CD4-positive, alpha-beta T cell (primary cell): ENCODE data around the gene PKHD1. TPM values are rescaled to one million over a fixed set of nuclear protein-coding genes. Genes with fewer than 3 reads are reported as not detected.

Experiments
- ATAC-seq: fragments of 200-7000 bp; cut with Tn5 transposase; one replicate; pipeline ENCODE4 v1.10.0; 2022; ENCODE audit warnings: mild to moderate bottlenecking; ENCODE audit not compliant: poor library complexity
- CTCF ChIA-PET: fragments of 350-600 bp; sonication (Branson Sonifier 250); formaldehyde crosslinking; loops from one replicate; lab custom pipeline; 2021; ENCODE audit warnings: antibody characterized with exemption, inconsistent platforms; lab: Charles Lee
- POLR2A ChIA-PET: fragments of 350-600 bp; sonication (Branson Sonifier 250); formaldehyde crosslinking; loops from one replicate; lab custom pipeline; 2021; ENCODE audit warnings: antibody characterized with exemption, inconsistent platforms; lab: Charles Lee
- DNase-seq, 14 experiments: peaks; one replicate each; pipeline ENCODE4 v3.0.0-alpha.2; 2013 to 2020; ENCODE audit warnings: mixed read lengths in 2 of 14
- H3K27ac ChIP-seq, 2 donors: one replicate each; pipeline versions ENCODE4 v1.5.1 to v1.7.0; 2013; ENCODE audit warnings: low read length in 2 of 2, low read depth in 1 of 2, mild to moderate bottlenecking in 1 of 2
- H3K27me3 ChIP-seq, 2 experiments: 1 replicate in 1 of 2; 2 replicates in 1 of 2; pipeline versions ENCODE4 v1.6.1 to v1.7.0; 2013; ENCODE audit warnings: low read length in 2 of 2, control low read depth in 1 of 2, mild to moderate bottlenecking in 1 of 2, moderate library complexity in 1 of 2; ENCODE audit not compliant: insufficient read depth in 2 of 2, control insufficient read depth in 1 of 2
- H3K36me3 ChIP-seq: one replicate; pipeline ENCODE4 v1.6.1; 2013; ENCODE audit warnings: low read length, control low read depth; ENCODE audit not compliant: insufficient read depth
- H3K4me1 ChIP-seq: one replicate; pipeline ENCODE4 v1.6.1; 2013; ENCODE audit warnings: low read length, control low read depth; ENCODE audit not compliant: insufficient read depth
- H3K4me3 ChIP-seq: one replicate; pipeline ENCODE4 v1.5.1; 2013; ENCODE audit warnings: mild to moderate bottlenecking, low read length, moderate library complexity
- H3K9me3 ChIP-seq, 2 experiments: 1 replicate in 1 of 2; 2 replicates in 1 of 2; pipeline versions ENCODE4 v1.6.1 to v1.7.0; 2013; ENCODE audit warnings: low read length in 2 of 2, mild to moderate bottlenecking in 2 of 2, control low read depth in 1 of 2, moderate library complexity in 1 of 2; ENCODE audit not compliant: control insufficient read depth in 1 of 2, insufficient read depth in 1 of 2
- H3K27ac Mint-ChIP-seq: one replicate; pipeline ENCODE4 v1.8.0; 2020; ENCODE audit warnings: mixed read lengths
- H3K27me3 Mint-ChIP-seq: one replicate; pipeline ENCODE4 v1.8.0; 2021; ENCODE audit warnings: mixed read lengths
- H3K36me3 Mint-ChIP-seq: one replicate; pipeline ENCODE4 v1.8.0; 2021; ENCODE audit warnings: low read depth, mixed read lengths
- H3K4me1 Mint-ChIP-seq: one replicate; pipeline ENCODE4 v1.8.0; 2021; ENCODE audit warnings: low read depth, mixed read lengths
- H3K4me3 Mint-ChIP-seq: one replicate; pipeline ENCODE4 v1.8.0; 2020; ENCODE audit warnings: mild to moderate bottlenecking, mixed read lengths
- H3K9me3 Mint-ChIP-seq: one replicate; pipeline ENCODE4 v1.8.0; 2020; ENCODE audit warnings: mixed read lengths
- CTCF ChIP-seq: fragments of 200-600 bp; IDR thresholded peaks from one replicate; pipeline ENCODE4 v1.8.0; 2022; ENCODE audit warnings: antibody characterized with exemption, mild to moderate bottlenecking
- intact Hi-C, 2 experiments: fragments of 100-400 bp; cut with DNase I in 1 of 2; cut with micrococcal nuclease in 1 of 2; formaldehyde crosslinking; loops; one replicate each; pipeline versions ENCODE4 v1.15.1 to v1.9.0; 2023 to 2025; cut with DNase I, micrococcal nuclease
- total RNA-seq, 174 experiments: library from RNA in 2 of 174; stranded (reverse) in 2 of 174; gene quantifications; one replicate each; pipeline ENCODE4 v1.2.3 and lab custom pipeline; 2021 to 2026

Gene PKHD1
- total RNA-seq, 2 experiments from 2014 or later = 0.03 TPM; not detected in 1

- Mint-ChIP-seq H3K27ac (no peak overlapping the region), H3K9me3 (peaks cover 8% of the 10 kb centered on the region), H3K4me3 (no peak overlapping the region), H3K27me3 (no peaks in the 10 kb centered on the region), H3K36me3 (no peaks in the 10 kb centered on the region), H3K4me1 (no peaks in the 10 kb centered on the region)
- no peak for TF ChIP-seq CTCF
- no peaks in the 10 kb centered on the region for H3K9me3 ChIP-seq
- no peak for ATAC-seq
- ChIA-PET CTCF (interaction anchor here (1.2 kb wide), 1 partner anchor 14 kb away, joined by 3 read pairs; no protein-coding TSS in a partner anchor), POLR2A (no interaction called here)
- no peak overlapping the region for H3K27ac ChIP-seq
- H3K4me1 ChIP-seq = no peaks in the 10 kb centered on the region
- H3K4me3 ChIP-seq = no peak overlapping the region
- intact Hi-C loops = no loop called here
- H3K36me3 ChIP-seq = no peaks in the 10 kb centered on the region
- no peaks in the 10 kb centered on the region for H3K27me3 ChIP-seq
- DNase-seq = no peak
These were observed 429.9 kb downstream of the PKHD1 start for GRCh38 chr6:51657491-51657890.

GRCh38 chr6:51655517-51655916 lies 431.9 kb downstream of the PKHD1 start:
- no peaks in the 10 kb centered on the region for H3K27me3 ChIP-seq
- H3K36me3 Mint-ChIP-seq = no peaks in the 10 kb centered on the region
- no peaks in the 10 kb centered on the region for H3K36me3 ChIP-seq
- intact Hi-C loops = no loop called here
- CTCF ChIA-PET = no interaction called here
- H3K4me3 ChIP-seq = no peak overlapping the region
- H3K4me1 Mint-ChIP-seq = no peaks in the 10 kb centered on the region
- no peak overlapping the region for H3K4me3 Mint-ChIP-seq
- POLR2A ChIA-PET = no interaction called here
- H3K27ac ChIP-seq = no peak overlapping the region
- no peak for TF ChIP-seq CTCF
- no peak overlapping the region for H3K27ac Mint-ChIP-seq
- ATAC-seq (no peak), DNase-seq (no peak)
- H3K4me1 ChIP-seq = no peaks in the 10 kb centered on the region
- H3K9me3 ChIP-seq = no peaks in the 10 kb centered on the region
- H3K27me3 Mint-ChIP-seq = no peaks in the 10 kb centered on the region
- peaks cover 3% of the 10 kb centered on the region for H3K9me3 Mint-ChIP-seq

GRCh38 chr6:51654647-51655046 lies 432.8 kb downstream of the PKHD1 start:
- H3K4me3 Mint-ChIP-seq = no peak overlapping the region
- POLR2A ChIA-PET = no interaction called here

More at GRCh38 chr6:51654647-51655046, 432.8 kb downstream of the PKHD1 start:
- no peaks in the 10 kb centered on the region for H3K36me3 ChIP-seq
- H3K27ac ChIP-seq = no peak overlapping the region
- Mint-ChIP-seq H3K36me3 (no peaks in the 10 kb centered on the region), H3K27me3 (no peaks in the 10 kb centered on the region), H3K4me1 (no peaks in the 10 kb centered on the region), H3K27ac (no peak overlapping the region), H3K9me3 (peaks cover 3% of the 10 kb centered on the region)
- no peak for TF ChIP-seq CTCF
- H3K27me3 ChIP-seq = no peaks in the 10 kb centered on the region
- no peak overlapping the region for H3K4me3 ChIP-seq
- ATAC-seq (no peak), DNase-seq (no peak)
- intact Hi-C loops = no loop called here
- CTCF ChIA-PET = interaction anchor here (0.5 kb wide), 1 partner anchor 49 kb away, joined by 3 read pairs; no protein-coding TSS in a partner anchor
- no peaks in the 10 kb centered on the region for H3K9me3 ChIP-seq
- H3K4me1 ChIP-seq = no peaks in the 10 kb centered on the region
